HG03066 (cell line): Measurements from ENCODE around the gene KRT6C.

Experiments
- ATAC-seq: cut with Tn5 transposase; IDR thresholded peaks from one replicate; pipeline ENCODE4 v1.9.1; 2021; ENCODE audit warnings: low read depth; ENCODE audit not compliant: unreplicated experiment

The KRT6C gene

DNA sequence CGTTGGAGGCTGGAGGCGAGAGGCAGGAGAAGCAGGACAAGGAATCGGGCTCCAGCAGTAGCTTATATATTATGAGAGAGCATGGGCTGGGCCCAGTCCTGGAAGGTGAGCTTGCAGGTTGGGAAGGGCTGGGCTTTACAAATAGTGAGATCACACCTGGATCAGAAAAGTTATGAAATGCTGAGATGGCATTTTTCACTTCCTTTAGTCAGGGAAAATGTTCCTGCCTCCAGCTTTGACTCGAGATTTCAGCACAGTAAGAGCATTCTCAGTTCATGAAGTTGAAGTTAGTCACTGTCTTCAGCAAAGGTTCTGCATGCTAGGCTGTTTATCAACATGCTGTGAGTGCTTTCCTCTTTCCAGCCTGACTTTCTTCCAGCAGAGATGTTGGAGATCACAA, at the start of gene KRT6C:
KRT6C (minus strand) TSS at position 38 of the 400 bp plus-strand sequence. CDS start 68 bp downstream, outside the sequence.
- no peak for ATAC-seq

DNA sequence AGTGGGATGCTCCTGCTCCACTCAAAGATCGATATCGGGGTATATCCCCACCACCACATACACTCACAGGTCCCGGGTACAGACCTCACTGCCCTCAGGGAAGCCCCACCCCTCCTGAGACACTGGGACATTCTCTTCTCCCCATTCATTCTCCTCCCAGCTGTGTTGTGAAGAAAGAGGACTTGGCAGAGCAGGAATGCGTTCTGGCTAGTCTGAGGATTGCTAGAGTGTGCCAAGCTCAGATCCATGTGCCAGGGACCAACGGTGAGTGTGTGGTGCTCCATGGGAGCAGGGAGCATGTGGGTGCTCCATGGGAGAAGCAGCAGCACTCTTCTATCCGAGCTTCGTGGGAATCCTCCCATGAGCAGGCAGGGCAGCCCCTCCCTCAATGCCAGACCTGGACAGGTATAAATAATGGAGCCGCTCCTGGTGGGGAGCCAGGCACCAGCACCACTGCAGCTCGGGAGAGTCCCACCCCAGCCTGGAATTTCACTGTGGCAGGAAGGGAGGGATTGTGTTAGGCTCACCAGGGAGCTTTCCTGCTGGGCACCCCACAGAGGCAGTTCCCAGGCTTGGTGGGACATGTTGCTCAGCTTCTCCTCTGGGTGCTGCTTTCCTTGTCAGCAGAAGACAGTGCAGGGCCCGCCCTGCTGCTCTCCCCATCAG, 48.9 kb upstream of the KRT6C start:
- ATAC-seq, result no peak

DNA sequence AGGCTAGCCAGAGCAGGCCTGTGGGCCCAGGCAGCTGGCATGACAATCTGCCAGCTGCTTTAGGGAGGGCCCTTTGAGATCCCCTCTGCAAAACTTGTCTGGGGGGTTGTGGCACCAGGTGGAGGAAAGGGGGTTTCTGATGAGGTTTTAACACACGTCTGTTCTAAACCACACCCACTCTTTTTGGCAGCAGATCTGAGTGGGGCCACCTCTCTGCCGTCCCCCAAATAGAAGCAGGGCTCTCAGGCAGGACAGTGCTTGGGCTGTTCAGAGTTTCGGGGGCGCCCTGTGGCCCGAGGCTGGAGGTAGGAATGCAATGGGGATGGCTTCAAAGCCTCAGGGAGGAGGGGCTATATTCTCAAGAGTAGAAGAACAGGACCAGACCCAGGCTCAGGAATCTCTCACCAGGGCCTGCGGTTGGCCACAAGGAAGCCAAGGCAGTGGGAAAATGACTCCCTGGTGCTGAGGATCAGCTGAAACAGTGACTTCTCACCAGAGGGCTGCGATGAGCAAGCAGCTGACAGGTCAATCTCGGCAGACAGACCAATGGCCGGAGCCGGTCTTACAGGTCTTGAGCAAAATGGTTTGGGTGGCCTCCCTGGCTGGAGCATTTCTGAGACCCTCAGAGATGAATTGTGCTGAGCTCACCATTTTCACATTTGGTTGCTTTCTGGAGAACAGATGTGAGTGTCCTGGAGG, 48.1 kb upstream of the KRT6C start:
- ATAC-seq, result no peak

DNA sequence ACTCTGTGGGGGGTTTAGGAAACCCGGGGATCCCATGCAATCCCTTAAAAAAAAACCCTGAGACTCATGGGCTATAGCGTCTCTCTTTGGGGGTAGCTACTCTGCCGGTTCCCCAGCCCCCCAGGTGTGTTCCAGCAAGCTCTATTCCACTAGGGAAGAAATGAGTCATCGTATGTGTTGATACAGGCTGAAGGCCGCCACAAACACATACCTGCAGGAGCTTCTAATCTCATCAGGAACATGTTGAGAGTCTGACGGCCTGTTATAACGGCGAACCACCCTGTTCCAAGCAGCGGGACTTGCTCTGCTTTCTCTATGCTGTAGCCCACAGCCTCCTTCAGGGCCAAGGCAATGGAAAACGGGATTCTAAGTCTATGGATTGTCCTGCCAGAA, 47.6 kb upstream of the KRT6C start:
- ATAC-seq, result no peak

DNA sequence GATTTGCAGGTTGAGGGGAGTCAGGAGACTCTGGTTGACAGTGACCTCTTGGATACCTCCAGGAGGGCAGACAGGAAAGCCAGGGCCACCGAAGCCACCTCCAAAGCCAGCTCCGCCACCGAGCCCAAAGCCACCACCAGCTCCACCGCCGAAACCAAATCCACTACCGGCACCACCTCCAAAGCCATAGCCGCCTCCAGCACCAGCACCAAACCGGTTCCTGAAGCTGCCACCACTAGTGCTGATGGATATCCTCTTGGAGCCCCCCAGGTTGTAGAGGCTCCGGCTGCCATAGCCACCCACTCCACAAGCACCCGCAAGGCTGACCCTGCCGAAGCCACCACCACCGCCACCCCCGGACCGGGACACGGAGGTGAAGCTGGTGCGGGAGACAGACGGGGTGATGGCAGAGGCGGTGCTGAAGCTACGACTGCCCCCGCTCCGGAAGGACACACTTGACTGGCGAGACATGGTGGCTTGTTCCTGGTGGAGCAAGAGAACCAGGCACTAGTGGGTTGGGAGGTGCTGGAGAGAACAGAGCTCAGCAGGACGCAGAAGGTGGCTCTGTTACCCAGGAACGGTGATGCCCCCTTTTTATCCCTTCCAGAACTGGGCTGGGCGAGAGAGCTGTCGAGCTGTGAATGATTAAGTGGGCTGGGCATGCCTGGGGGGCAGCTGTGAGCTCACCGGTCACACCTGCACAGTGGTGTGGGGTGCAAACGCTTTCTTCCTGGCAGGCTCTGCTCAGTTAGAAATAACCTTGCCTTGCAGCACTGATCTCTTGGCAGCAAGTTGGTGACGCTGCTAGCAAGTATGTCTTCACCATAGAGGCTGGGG, 46.4 kb upstream of the KRT6C start, which contains the start of gene KRT5:
KRT5 (minus strand) TSS at position 569 of the 837 bp plus-strand sequence; CDS start at position 471, 98 bp downstream.
- ATAC-seq, result no peak

DNA sequence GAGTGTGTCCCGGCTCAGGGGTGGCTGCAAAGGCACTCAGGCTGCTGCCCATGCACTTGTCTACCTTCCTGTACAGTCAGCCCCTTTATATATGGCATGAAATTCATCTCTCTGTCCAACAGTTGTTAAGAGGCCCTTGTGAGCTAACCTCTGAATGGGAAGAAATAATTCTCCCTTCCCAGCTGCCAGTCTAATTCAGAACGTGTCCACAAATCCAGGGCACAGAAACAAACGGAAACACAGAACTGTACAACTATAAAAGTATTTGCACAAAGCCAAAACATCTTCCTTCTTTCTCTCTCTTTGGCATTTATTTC, 45.7 kb upstream of the KRT6C start:
- no peak for ATAC-seq

DNA sequence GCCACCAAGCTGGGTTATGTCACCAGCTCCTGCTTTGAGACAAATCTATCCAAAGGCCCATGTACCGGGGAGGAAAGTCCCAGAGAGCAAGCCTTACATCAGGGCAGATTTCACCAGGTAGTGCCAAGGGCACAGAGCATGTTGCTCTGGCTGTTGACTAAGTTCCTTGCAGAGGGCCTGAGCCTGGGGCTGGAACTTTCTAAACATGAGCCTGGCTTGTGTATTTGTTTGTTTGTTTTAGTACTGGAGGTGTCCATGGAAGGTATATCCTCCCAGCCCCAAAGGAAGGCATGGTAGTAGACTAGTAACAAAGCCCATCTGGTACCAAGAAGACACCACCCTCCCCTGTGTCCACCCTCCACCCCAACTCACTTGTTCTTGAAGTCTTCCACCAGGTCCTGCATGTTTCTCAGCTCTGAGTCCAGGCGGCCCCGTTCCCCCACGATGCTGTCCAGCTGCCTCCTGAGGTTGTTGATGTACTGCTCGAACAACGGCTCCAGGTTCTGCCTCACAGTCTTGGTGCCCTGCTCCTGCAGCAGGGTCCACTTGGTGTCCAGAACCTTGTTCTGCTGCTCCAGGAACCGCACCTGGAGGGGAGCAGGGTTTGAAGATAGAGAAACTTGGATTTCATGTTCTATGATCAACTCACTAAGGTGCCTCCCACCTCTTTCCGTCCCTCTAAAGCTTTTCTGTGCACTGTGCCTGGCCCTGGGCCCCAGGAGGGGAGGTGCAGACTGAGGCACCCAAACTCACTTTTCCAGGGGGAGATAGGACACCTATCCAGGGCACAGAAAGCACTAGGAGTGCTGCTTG, 45.2 kb upstream of the KRT6C start:
- ATAC-seq, result no peak

DNA sequence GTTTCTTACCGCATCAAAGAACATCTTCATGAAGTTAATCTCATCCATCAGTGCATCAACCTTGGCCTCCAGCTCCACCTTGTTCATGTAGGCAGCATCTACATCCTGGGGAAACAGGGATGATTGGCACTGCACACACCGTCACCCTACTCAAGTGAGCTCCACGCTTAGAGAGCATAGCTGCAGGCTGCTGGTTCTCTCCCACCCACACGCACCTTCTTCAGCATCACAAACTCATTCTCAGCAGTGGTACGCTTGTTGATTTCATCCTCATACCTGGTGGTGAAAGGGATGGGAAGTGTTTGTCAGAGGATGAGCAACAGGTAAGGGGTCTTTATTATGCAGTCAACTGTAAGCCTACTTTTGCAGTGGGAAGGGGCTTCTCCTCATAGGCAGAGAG, 44.3 kb upstream of the KRT6C start:
- ATAC-seq, result no peak

DNA sequence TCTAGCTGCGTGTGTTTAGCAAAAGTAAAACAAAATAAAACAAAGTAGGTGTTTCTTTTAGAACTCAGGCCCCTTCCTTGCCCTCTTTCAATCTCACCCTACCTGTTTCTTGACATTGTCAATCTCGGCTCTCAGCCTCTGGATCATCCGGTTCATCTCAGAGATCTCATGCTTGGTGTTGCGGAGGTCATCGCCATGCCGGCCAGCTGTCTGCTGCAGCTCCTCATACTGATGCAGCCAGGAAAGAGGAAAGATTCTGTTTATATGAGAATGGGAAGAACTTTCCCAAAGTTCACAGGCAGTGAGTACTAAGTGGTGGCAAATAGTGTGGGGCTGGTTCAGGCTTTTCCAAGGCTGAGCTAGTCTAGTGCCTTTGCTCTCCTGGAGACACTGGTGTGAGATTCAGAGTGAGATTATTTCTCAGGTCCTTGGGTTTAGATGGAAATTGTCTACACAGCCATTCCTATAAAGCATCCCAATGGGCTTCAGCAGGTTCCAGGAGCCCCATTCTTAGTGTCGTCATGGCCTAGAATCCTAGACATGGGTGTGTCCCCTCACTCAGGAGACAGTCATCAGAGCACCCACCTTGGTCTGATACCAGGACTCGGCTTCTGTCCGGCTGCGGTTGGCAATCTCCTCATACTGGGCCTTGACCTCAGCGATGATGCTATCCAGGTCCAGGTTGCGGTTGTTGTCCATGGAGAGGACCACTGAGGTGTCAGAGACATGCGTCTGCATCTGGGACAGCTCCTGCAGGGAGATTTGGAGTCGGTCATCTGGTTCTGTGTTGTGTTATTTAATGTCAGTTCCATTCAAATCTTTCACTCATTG, 43.6 kb upstream of the KRT6C start:
- no peak for ATAC-seq

DNA sequence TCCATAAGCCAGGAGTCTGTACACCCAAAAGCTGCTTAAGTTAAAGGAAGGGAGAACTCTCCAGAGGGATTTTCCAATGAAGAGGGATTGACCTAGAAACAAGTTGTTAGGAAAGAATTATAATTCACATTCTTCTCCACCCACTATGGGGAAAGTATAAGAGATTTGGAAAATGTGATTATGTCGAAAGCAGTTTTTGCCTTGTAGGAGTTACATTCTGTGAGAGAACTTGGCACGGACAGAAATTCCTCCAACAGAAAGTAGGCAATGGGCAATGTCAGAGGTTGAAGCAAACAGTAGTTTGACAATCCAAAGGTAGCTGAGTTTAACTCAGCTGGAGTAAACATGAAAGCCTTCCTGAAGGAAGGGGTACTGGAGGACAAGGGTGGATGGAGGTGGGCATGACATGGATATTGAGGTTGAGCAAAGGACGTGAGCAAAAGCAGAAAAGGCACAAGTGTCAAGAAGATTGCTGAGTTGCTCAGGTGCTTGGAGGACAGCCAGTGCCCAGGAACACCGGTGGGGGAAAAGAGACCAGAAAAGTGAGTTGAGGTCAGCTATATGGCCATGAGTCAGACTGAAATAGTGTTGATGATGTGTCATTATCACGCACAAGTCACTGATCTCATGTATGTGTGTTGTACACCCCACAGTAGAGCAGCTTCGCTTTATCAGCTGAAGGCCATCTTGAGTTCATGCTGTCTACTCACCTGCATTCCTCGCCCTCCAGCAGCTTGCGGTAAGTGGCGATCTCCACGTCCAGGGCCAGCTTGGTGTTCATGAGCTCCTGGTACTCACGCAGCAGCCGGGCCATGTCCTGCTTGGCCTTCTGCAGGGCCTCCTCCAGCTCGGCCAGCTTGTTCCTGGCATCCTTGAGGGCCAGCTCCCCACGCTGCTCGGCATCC, 42.6 kb upstream of the KRT6C start:
- no peak for ATAC-seq

DNA sequence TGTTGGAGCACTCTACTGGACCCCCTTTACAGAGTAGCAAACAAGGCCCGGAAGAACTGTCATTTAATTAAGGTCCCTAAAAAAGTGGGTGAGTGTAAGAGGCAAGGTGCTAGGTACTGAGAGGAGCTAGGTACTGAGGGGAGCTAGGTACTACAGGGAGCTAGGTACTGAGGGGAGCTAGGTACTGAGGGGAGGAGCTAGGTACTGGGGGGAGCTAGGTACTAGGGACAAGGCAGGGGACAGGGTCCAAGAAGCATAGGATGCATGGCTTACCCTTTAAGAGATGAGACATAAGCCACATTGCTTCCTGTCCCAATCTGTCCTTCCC, 41.7 kb upstream of the KRT6C start:
- no peak for ATAC-seq

DNA sequence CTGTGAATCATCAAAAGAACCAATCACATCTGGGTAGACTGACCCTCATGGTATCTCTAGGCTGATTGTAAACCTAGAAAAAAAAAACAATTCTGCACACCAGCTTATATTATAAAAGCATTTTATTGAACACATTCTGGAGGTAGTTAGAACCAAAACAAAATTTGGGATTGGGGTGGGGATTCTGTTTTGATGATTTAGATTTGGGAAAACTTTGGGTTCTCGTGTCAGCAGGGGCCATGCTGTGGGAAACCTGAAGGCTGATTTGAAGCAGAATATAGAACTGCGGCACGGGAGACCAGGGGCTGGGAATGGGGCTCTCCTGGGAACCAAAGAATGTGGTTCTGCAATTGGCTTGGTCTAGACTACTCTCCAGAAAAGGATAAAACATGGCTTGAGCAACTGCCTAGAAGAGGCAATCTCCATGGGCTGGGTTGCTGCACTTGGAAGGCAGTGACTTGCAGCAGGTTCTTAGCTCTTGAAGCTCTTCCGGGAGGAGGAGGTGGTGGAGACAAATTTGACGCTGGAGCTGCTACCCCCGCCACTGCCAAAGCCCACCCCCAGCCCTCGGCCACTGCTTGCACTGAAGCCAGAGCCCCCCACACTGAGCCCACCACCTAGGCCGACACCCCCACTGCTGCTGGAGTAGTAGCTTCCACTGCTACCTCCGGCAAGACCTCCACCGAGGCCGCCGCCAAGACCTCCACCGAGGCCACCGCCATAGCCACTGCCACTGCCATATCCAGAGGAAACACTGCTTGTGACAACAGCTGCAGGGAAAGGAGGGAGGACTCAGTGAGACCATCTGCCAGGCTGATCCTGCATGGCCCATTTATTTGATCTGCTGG, 41.1 kb upstream of the KRT6C start:
- ATAC-seq, result no peak

DNA sequence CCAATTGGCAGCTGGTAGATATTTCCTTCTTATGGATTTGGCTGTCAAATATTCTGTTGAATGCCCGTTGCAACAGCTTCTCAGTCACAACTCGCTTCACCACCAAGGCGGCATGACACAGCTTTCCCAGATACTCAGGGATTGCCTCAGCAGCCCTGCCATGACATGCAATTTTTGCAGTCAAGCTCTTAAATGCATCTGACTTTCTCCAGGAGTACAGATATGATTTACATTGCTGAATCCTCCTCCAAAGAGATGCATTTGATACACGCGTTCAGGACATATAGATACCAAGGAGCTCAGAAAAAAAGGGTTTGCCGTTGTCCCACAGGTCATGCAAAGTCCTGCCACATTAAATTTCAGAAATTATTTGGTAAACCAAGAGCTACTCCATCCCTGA, 40.1 kb upstream of the KRT6C start:
- no peak for ATAC-seq

DNA sequence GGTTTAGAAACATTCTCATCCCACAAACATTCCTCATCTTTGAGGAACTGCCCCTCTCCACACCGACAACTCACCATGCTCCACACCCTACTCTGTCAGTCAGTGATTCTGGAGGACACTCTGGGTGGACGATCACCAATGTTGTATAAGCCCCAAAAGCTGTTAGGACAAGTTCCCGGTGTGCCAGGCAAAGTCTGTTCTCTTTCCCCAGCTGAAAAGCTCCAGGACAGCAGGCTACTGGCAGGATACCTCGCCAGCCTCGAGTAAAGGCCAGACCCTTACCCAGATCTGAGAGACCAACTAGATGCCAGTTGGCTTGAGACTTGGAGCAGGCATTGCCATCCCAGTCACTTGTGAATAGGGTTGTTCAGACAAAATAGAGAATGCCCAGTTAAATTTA, 34.6 kb upstream of the KRT6C start:
- ATAC-seq, result no peak

DNA sequence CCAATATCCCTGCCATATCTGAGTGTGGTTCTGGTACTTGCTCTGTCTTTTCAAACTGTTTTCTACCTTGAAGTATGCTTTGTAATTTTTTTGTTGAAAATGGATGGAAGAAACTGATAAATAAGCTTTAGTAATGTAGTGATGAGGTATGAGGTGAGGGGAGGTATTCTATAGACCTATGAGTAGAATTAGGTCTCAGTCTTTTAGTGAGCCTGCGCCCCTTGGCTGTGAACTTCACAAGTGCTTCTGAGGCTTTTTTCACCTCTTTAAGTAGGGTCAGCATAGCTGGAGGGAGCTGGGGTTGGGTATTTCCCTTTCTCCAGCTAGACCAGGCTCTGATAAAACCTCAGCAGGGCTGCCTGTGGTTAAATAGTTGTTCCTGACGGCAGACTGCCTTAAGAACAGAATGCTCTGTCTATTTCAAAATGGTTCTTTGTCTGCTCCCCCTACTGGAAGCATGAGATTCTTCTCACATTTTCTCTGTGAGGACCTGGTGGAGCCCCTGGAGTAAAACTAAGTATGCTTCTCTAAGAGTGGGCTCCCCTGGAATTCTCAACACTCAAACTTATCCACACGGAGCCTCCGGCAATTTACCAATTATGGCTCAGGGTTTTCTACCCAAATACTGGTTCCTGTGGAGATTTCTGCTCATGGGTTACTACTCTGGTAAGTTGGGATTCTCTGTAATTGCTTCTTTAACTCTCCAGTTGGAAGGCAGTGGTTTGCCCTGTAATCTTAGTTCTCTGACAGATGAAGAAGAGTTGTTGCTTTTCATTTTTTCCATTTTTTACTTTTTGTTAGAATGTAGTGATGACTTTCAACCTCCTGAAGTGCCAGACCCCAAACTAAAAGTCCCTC, 33.5 kb upstream of the KRT6C start:
- ATAC-seq, result no peak

DNA sequence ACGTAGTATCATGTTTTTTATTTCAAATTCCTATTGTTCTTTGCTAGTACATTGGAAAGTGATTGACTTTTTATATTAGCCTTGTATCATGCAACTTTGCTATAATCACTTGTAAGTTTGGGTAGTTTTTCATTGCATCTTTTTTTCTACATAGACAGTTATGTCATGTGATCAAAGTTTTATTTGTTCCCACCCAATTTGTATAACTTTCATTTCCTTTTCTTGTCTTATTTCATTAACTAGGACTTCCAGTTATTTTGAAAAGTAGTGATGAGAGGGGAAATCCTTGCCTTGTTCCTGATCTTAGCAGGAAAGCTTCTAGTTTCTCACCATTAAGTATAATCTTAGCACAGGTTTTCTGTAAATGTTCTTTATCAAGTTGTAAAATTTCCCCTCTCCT, 29.3 kb upstream of the KRT6C start:
- no peak for ATAC-seq

DNA sequence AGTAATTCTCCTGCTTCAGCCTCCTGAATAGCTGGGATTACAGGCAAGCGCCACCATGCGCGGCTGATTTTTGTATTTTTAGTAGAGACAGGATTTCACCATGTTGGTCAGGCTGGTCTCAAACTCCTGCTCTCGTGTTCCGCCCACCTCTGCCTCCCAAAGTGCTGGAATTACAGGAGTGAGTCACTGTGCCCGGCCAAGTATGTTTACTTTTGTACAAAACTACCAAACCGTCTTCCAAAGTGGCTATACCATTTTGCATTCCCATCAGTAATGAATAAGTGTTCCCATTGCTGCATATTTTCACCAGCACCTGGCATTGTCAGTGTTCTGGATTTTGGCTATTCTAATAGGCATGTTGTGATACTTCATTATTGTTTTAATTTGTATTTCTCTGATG, 27.9 kb upstream of the KRT6C start:
- ATAC-seq, result no peak
